OCI-LY1 (cell line): ENCODE data around the gene PREX1.

Experiments used
- H2AFZ ChIP-seq: fragments of 200-600 bp; sonication (generic), shearing (Covaris generic); 2 replicates; pipeline ENCODE4 v1.6.0; 2014; ENCODE audit warnings: antibody characterized with exemption, mild to moderate bottlenecking, low read length
- H3F3A ChIP-seq: fragments of 200-600 bp; sonication (generic), shearing (Covaris generic); 2 replicates; pipeline ENCODE4 v1.6.0; 2014; ENCODE audit warnings: mild to moderate bottlenecking, antibody characterized with exemption, low read length, moderate library complexity; ENCODE audit not compliant: insufficient read depth
- H3K27ac ChIP-seq: fragments of 200-600 bp; sonication (generic); 2 replicates; pipeline ENCODE4 v1.5.1; 2014; ENCODE audit warnings: low read length, mixed run types, mild to moderate bottlenecking, low read depth; ENCODE audit not compliant: poor library complexity, severe bottlenecking
- H3K27me3 ChIP-seq: fragments of 200-600 bp; sonication (generic); 2 replicates; pipeline ENCODE4 v1.6.0; 2014; ENCODE audit warnings: antibody characterized with exemption, mild to moderate bottlenecking, low read length, moderate library complexity; ENCODE audit not compliant: insufficient read depth
- H3K36me3 ChIP-seq: fragments of 200-600 bp; sonication (generic); 2 replicates; pipeline ENCODE4 v1.6.1; 2014; ENCODE audit warnings: mild to moderate bottlenecking, antibody characterized with exemption, low read length, moderate library complexity, mixed read lengths; ENCODE audit not compliant: insufficient read depth
- H3K4me1 ChIP-seq: fragments of 200-600 bp; sonication (generic); 2 replicates; pipeline ENCODE4 v1.5.1; 2014; ENCODE audit warnings: mild to moderate bottlenecking, low read length, moderate library complexity; ENCODE audit not compliant: insufficient read depth, severe bottlenecking
- H3K4me2 ChIP-seq: fragments of 200-600 bp; sonication (generic), shearing (Covaris generic); 2 replicates; pipeline ENCODE4 v1.6.1; 2014; ENCODE audit warnings: low read length
- H3K4me3 ChIP-seq: fragments of 200-600 bp; sonication (generic); 2 replicates; pipeline ENCODE4 v1.5.1; 2014; ENCODE audit warnings: low read length, low read depth, mild to moderate bottlenecking, mixed read lengths; ENCODE audit not compliant: poor library complexity, severe bottlenecking
- H3K79me2 ChIP-seq: fragments of 200-600 bp; shearing (Covaris generic); 2 replicates; pipeline ENCODE4 v1.6.1; 2016; ENCODE audit warnings: mixed run types, low read length, mixed read lengths; ENCODE audit not compliant: insufficient read depth
- H3K9ac ChIP-seq: fragments of 200-600 bp; sonication (generic), shearing (Covaris generic); 2 replicates; pipeline ENCODE4 v1.6.1; 2014; ENCODE audit warnings: mild to moderate bottlenecking, low read length, mixed read lengths
- H3K9me2 ChIP-seq: fragments of 200-600 bp; sonication (generic), shearing (Covaris generic); 2 replicates; pipeline ENCODE4 v1.6.1; 2014; ENCODE audit warnings: low read depth, mild to moderate bottlenecking, low read length, mixed read lengths
- H3K9me3 ChIP-seq: fragments of 200-600 bp; shearing (Covaris generic); 2 replicates; pipeline ENCODE4 v1.6.1; 2014; ENCODE audit warnings: low read length, mixed read lengths
- H4K20me1 ChIP-seq: fragments of 200-600 bp; sonication (generic), shearing (Covaris generic); 2 replicates; pipeline ENCODE4 v1.6.0; 2016; ENCODE audit warnings: mild to moderate bottlenecking, low read length; ENCODE audit not compliant: insufficient read depth
- CTCF ChIP-seq: fragments of 200-600 bp; sonication (generic), shearing (Covaris generic); IDR thresholded peaks from 2 replicates; pipeline ENCODE4 v1.5.1; 2017; ENCODE audit warnings: mild to moderate bottlenecking, antibody characterized with exemption, low read length, moderate library complexity, mixed read lengths
- EZH2 ChIP-seq: fragments of 200-600 bp; sonication (generic), shearing (Covaris generic); IDR thresholded peaks from 2 replicates; pipeline ENCODE4 v1.8.0; 2017; ENCODE audit warnings: borderline replicate concordance, mixed run types, mild to moderate bottlenecking, antibody characterized with exemption, low read length, moderate library complexity, mixed read lengths

The PREX1 gene

DNA sequence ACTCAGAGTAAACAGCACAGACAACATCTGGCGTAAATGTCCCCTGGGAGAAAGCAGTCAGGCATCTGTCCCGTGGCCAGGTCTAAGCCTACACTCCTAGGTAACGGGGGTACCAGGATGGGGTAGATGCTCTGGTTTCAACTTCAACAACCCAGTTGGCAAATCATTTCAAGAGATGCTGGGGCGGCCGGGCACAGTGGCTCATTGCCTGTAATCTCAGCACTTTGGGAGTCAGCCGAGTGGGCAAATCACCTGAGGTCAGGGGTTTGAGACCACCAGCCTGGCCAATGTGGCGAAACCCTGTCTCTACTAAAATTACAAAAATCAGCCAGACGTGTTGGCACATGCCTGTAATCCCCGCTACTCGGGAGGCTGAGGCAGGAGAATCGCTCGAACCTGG is 12.3 kb downstream of the PREX1 start:
- Histone ChIP-seq H3K79me2 (no peaks in the 10 kb centered on the region), H3K27me3 (peaks cover 12% of the 10 kb centered on the region), H3K9ac (no peak overlapping the region), H2AFZ (no peak overlapping the region), H3F3A (no peaks in the 10 kb centered on the region), H3K4me2 (no peak overlapping the region), H3K9me3 (no peaks in the 10 kb centered on the region), H3K4me1 (no peaks in the 10 kb centered on the region), H3K4me3 (no peak overlapping the region), H3K9me2 (no peaks in the 10 kb centered on the region), H3K27ac (no peak overlapping the region), H4K20me1 (no peaks in the 10 kb centered on the region), H3K36me3 (no peaks in the 10 kb centered on the region)
- TF ChIP-seq CTCF = no peak
- no peak for TF ChIP-seq EZH2

DNA sequence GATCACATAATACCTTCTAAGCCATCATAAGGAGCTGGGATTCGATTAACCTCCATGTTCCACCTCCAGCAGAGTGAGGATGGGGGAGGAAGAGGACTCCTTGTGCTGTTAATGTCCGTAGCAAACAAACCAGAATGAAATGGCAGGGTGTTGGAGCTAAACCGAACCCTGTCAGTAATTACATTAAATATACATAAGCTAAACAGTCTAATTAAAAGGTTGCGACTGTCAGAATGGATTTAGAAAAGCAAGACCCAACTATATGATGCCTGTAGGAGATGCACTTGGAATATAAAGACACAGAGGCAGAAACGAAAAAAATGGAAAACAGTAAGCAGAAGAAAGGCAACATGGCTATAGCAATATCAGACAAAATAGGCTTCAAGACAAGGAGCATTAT is 13.2 kb downstream of the PREX1 start:
- Histone ChIP-seq H2AFZ (no peak overlapping the region), H3K36me3 (no peaks in the 10 kb centered on the region), H3K4me1 (no peaks in the 10 kb centered on the region), H3K79me2 (no peaks in the 10 kb centered on the region), H3K9ac (no peak overlapping the region), H4K20me1 (no peaks in the 10 kb centered on the region), H3K9me3 (no peaks in the 10 kb centered on the region), H3K27ac (no peak overlapping the region), H3K4me2 (no peak overlapping the region), H3F3A (no peaks in the 10 kb centered on the region), H3K9me2 (no peaks in the 10 kb centered on the region), H3K4me3 (no peak overlapping the region), H3K27me3 (peaks cover 4% of the 10 kb centered on the region)
- TF ChIP-seq CTCF = no peak
- TF ChIP-seq EZH2 = no peak

- Histone ChIP-seq H3K9me3 (no peaks in the 10 kb centered on the region), H3K9me2 (no peaks in the 10 kb centered on the region), H3K4me2 (no peak overlapping the region), H3K27me3 (no peaks in the 10 kb centered on the region), H3K36me3 (no peaks in the 10 kb centered on the region), H2AFZ (no peak overlapping the region), H4K20me1 (no peaks in the 10 kb centered on the region), H3K27ac (no peak overlapping the region), H3F3A (no peaks in the 10 kb centered on the region), H3K4me1 (no peaks in the 10 kb centered on the region), H3K79me2 (no peaks in the 10 kb centered on the region), H3K9ac (no peak overlapping the region), H3K4me3 (no peak overlapping the region)
- TF ChIP-seq CTCF (no peak), EZH2 (no peak)
Observed at GRCh38 chr20:48813930-48814546, 13.8 kb downstream of the PREX1 start.
